Activated CD4-positive, alpha-beta T cell treated with anti-CD3 and anti-CD28 coated beads, Interleukin-2, Interleukin-4, amounts not matched to agents 100 ng/mL and 50 ng/mL, durations not matched to agents 16 hours and 8 hours (primary cell): Measurements from ENCODE around the gene TFEB.

ENCODE experiments used
- DNase-seq: peaks from one replicate; pipeline ENCODE4 v3.0.0-alpha.2; 2020; ENCODE audit warnings: low spot score

Gene TFEB

DNA sequence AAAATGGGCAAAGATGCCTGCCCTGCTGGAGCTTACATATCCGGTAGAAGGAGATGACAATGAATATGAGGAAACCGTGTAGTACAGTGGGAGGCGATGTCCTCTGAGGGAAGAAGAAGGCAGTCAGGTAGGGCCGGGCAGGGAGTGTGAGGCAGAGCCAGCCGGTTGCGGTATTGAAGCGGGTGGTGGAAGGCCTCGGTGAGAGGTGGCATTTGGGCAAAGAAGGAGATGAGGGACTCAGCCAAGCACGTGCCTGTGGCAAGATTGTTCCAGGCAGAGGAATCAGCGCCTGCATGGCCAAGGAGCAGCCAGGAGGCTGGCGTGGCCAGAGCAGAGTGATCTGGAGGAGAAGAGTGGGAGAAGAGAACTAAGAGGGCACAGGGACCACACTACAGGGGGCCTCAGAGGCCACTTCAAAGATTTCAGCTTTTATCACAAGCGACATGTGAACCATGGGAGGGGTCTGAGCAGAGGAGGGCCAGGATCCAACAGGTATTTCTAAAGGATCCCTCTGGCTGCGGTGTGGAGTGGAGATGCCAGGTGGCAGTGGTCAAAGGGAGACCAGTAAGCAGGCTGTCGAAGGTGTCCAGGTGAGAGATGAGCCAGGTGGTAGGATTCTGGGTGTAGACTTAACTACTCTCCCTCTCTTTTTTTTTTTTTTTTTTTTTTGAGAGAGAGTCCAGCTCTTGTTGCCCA is 83.3 kb downstream of the TFEB start:
- no peak for DNase-seq

DNA sequence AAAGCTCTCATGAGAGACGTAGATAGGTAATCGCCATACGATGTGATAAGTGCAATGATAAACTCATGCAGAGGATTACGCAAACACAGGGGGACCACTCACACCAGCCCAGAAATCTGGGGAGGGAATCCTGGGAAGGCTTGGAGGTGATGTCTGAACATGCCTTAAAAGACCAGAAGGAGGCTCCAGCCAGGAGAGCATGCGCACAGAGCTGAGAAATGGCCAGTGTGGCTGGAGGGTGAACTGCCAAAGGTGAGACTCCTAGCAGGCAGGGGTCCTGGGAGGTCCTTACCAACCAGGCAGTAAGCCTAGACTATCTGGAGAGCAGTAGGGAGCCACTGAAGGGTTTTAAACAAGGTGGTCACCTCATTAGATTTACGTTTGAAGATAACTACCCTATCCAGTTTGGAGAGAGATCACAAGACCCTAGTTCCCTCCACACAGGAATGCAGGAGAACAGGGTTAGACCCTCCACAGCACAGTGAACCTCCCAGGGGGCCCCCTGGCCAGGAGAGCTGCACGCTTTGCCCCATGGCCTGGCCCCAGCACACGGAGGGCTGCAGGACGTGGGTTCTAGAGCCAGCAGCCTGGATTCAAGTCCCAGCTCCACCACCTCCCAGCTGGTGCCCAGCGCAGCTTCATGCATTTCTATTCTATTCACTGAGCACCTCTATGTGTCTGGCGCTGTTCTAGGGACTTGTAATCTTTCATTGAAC is 84.0 kb downstream of the TFEB start:
- no peak for DNase-seq

DNA sequence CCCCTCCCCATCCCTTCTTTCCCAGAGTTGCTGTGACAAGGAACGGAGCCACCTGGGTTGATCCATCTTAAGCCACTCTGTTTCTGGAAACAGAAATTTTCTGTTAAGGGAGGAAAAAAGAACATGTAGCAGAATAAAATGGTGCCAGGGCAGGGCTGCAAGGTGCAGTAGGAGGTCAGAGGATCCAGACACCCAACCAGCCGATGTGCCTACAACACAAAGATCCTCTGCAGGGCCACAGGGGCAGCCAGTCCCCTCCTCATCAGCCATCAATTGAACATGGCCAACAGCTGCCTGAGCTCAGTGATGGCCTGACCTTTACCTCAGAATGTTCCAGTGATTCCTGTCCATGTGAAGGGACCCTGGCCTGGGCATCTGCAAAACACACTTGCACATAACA is 85.3 kb downstream of the TFEB start:
- no peak for DNase-seq

DNA sequence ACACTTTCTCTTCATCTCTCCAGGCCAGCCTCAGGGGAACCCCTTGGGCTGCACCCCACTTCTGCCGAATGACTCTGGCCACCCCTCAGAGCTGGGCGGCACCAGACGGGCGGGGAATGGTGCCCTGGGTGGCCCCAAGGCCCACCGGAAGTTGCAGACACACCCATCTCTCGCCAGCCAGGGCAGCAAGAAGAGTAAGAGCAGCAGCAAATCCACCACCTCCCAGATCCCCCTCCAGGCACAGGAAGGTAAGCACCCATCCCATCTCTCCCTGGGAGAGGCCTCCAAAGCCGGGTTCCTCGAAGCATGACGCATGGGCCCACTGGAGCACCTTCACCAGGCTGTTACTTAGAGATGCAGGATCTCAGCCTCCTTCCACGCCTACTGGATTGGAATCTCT is 85.8 kb downstream of the TFEB start:
- no peak for DNase-seq

DNA sequence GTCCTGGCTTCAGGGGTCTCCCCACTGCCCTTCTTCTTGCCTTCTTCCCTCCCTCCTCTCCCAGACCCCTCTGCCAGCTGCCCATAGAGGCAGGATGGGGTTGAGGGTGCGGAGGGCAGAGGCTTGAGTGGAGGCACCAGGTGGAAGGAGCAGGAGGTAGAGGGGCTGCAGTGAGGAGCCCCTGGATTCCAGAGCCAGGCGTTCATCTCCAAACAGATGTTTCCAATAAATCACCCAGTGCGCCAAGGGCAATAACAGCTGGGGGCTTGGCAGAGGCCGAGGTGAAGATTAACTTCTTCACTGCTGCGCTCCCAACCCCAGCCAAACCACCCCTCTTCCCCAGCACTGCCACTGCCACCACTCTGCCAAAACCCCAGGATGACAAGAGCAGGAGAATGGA is 86.5 kb downstream of the TFEB start:
- DNase-seq: no peak

DNA sequence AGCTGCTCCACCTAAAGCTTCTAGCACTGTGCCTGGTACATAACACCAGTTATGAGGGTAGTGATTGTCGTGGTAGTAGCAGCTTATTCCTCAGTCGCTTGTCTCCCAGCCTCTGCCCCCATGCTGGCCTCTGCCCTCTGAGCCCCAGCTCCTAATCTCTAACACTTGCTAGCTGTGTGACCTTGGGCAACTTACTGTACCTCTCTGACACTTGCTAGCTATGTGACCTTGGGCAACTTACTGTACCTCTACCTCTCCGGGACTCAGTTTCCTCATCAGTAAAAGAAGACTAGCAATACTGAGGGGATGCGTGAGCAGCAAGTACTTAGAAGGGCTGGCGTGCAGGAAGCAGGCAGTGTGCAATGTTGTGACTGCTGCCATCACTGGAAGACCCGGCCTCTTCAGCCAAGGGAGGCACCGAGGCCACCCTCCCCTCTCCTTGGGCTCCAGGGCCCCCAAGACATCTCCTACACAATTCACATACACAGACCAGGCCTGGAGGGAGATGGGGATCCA is 87.3 kb downstream of the TFEB start:
- DNase-seq: no peak

DNA sequence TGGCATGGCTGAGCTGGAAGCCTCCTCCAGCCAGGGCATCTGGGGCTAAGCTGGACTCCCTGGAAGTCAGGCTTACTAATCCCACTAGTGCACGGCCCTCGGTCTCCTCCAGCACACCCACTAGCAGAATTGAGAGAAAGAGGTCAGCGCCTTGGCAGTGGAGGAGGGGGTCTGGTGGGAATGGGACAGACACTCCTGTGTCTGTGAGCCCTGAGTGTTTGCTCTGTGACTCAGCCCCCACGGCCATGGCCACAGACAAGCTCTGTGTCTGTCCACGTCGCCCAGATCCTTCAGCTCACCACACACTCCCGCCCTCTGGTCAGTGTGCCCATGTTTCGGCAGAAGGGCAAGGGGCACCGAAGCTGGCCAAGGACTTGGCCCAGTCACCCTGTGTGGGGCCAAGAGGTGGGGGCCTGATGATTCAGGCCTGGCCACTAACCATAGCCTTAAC is 88.3 kb downstream of the TFEB start:
- no peak for DNase-seq

DNA sequence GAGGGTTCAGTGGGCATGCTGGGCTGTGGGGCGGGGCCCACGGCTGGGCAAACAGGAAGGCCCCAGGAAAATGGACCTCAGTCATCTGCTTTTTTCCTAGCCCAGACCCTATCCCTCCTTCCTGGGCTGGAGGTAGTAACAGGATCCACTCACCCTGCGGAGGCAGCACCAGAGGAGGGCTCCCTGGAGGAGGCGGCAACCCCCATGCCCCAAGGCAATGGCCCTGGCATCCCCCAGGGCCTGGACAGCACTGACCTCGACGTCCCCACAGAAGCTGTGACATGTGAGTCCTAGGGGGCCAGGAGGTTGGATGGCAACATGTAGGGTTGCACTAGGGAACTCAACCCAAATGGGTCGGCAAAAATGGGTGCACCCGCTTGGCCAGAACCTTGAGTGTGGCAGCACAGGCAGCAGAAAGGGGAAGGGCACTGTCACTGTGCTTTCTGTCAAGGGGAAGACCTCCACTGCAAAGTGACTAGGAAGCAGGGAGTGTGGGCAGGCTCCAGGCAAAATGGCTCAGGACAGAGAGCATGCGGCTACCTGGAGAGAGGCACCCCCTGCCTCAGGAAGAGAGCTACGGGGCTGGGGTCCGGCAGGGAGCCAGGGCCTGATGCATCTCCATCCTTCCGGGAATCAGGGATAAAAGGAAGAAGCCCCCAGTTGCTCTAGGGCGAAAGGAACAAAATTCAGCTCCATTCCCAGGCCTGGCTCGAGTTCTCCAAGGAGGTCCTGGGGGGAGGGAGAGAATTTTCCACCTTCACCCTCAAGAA is 89.2 kb downstream of the TFEB start:
- DNase-seq: no peak

DNA sequence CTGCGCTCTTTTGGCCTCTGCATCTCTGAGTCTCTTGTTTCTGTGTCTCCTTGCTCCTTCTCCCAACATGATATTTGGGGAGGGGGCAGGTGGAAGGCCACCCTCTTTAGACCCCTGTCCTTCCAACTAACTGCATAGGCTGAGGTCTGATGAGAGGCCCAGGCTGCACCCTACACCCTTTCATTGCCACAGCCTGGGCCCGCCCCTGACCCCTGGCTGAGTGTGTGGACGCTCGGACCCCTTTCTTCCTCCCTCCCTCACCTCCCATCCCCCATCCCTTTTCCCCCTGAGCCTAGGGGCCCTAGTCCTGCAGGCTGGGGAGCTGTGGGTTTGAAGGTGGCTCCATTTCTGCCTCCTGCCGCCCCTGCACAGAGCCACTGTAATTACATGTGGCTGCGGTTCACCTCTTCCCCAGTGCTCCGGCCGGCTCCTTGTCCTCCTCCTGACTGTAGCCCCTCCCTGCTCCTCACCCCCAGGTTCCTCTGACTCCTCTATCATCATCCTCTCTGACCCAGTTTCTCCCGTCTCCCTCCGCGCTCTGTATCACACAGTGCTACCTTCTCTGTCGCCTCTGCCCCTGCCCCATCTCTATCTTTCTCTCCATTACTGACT is 90.3 kb downstream of the TFEB start:
- no peak for DNase-seq

DNA sequence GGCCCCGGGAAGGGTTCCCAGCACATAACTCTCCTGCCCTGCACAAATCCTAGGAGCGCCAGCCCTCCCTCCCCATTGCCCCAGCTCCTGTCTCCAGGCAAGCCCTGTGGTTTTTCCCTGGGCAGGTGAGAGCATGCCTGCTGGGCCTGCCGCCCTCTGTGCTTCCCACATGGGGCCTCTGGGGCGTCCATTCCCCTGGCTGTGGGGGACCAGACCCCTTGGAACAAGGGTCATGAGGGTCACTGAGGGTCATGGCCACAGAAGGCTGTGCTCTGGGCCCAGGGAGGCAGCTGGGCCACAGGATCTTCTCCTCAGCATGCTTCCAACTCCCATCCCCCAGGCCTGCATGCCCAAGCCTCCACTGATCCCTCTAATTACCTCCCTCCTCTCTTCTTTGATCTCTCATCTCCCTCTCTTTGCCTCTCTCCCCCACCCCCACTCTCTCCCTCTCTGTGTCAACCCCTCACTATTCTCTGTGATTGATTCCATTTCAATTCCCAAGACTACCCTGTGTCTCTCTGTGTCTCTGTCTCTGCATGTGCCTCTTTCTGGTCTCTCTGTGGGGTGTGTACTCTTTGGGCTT is 91.0 kb downstream of the TFEB start:
- DNase-seq: no peak

DNA sequence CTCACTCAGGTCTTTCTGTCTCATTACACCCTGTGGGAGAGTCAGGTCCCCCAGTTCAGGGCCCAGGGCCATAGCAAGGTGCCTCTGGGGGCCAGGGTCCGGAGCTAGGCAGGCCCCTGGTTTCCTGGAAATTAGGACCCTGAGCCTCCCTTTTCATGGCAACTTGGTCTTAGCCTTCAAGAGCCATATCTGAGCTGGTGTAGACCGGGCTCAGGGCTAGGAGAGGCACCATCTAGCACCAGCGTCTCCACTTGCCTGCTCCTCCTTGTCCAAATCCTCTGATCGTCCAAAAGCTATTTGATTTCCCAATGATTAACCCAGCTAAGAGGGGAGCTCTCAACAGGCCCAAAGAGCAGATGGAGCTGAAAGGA is 91.5 kb downstream of the TFEB start:
- DNase-seq: no peak

DNA sequence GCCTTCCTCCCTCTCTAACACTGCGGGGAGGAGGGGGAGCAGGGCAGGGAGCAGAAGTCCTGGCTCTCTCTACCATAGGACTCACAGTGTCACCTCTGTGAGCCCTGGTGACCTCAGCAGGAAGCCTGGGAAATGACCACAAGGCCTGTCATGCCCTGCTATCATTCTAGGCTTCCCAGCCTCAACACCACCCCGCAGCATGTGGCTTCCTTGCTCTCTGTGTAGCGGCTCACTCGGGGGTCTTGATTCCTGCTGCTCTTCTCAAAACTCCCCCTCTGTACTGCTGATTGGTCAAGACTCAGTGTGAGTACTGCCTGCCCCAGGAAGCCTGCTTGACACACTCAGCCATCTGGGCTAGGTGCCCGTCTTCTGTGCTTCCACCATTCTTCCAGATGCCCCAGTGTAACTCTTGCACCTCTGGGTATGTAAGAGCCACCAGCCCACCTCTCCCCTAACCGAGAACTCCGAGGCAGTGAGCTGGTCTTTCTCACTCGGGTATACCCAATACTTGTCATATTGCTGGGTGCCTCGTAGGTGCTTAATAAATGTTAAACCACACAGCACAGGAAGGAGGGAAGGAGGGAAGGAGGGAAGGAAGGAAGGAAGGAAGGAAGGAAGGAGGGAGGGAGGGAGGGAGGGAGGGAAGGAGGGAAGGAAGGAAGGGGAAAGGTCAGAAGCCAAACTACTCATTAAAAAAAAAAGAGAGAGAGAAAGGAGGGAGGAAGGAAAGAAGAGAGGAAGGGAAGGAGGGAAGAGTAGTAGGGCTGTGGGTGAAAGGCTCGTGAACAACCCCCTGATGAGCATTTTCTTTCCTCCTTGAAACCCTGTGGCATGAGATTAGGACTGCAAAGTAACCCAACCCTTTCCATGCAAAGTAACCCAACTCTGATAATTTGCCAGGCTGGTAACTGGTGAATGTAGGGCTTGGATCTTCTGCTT is 92.2 kb downstream of the TFEB start:
- DNase-seq: no peak

DNA sequence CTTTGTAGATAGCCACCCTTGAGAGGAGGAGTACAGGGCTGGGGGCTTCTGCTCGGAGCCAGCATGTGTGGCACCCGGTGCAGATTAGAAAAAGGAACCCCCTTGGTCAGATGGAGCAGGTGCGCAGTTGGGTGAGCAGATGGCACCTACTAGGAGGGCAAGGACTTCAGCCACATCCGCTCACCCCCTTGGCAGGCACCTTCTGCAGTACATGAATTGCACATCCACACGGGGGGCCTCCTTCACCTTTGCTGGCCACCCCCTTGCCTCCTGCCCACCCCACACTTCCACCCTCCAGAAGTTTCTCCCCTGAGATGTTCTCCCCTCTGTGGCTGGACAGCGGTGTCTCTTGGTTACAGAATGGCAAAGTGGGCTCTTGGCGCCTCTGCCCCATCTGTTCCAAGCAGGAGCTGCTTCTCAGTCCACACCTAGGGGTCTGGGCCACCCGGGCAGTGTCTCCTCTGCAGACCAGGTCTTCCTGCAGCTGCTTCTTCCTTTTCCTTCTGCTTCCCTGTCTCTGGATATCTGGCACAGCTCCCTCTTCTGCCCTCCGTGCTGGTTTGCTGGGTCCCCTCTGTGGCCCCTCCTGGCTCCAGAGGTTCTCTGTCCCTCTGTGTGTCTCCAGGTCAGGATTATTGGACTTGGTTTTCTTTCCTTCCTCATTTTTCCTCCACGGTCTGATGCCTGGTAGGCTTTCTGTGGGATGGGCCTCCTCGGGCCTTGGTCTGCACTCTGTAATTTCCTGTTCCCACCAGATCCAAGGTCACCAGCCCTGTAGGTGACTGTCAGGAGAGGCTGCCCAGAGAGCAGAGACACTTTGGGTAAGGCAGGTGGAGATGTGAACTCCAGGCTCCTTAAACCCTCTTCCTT is 93.1 kb downstream of the TFEB start:
- no peak for DNase-seq

DNA sequence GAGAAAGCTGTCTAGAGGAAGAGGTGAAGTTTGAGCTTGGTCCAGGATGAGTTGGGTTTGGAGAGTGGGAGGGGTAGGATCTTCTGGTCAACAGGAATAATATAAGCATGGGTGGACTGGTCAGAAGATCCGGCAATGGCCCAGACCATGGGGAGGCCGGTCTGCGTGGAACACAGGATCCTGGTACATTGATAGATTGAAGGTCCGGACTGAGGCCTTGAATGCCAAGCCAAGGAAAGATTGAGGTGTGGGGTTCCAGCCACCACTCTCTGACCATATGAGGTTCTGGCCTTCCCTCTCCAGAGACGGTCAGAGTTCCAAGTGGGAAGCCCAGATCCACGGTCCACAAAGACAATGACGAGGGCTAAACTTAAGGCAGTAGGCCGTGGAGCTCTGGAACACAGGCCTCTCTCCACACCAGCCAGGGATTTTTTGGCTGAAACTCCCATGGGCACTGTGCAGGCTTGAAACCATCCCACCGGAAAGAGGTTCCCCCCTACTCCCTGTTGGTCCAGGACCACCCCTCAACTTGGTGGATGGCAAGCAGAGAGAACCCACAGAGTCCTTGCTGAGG is 94.0 kb downstream of the TFEB start:
- no peak for DNase-seq

DNA sequence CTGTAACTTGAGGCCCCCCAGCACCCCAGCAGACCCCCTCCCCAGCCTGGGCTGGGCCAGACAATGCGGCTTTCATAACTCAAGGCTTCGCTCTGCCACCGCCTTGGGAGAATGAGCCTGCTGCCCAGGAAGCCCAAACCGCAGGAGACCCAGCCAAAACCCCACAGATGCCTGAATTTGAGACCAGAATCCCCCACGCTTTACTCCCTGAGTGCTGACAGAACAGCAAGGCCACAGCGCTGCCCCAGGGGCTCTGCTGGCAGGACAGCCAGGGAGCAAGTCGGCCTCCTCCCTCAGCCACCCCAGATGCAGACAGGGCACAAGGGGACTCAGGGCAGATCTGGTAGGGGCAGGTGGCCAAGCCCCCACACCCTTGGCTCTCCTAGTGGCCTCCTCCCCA is 95.0 kb downstream of the TFEB start:
- no peak for DNase-seq

DNA sequence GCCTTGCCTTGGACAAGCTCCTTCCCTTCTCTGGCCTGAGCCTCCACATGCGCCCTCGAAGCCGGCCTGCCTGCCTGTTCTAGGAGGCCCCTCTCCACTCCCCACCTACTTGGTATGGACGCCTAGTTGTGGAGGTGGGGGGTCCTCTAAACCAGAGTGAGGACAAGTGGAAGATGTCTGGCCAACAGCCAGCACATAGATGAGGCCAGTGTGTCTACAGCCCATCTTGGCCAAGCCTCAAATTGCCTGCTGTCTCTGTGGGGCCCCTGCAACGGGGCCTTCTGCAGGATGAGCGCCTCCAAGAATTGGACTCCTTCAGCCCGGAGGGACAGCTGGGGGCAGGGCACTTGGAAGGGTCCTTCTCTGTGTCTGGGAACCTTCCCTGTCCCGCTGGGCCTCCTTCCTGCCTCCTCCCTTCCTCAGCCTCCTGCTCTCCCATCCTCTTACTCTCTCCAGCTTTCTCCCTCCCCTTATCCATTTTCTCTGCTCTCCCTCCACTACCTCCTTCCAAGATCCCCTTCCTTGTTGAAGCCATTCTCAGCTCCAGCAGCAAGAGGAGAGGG is 95.5 kb downstream of the TFEB start:
- DNase-seq: no peak

DNA sequence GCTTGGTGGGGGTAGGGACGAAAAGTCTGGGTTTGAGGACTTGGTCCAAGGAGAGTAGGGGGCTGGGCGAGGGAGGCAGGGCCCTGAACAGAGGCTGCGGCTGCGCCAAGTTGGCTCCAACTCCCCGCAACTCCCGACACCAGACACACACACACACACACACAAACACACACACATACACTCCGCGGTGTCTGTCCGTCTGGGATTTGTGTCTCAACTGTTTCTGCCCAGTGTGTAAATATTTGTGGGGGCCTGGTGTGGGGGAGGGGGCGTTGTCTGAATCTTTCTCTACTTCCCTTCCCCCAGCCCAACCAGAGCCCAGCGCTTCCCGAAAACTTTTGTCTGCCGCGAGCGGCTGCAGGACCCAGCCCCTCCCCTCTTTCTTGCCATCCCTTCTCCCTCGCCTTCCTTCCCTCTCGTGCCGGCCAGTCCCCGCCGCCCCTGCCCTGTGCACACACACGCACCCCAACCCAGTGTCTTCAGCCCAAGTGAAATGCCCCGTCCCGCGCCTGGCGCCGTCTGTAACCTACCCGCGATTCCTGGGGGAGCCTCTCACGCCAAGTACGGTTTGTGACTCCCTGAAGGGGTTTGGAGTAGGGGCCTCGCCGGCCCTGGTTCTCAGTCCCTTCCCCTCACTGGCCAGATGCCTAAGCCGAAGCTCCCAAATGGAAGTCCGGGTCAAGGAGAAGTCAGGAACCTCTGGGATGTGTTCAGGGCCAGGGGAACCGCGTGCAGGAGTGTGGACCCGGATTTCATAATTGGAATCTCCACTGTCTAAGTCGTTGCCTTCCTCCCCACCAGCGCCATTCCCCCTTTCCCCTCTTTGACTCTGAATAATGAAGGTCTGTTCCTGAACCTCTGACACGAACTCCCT is 96.2 kb downstream of the TFEB start:
- no peak for DNase-seq
